Motor neuron (in vitro differentiated cells): ENCODE results near the gene LGR4. TPM values are rescaled to one million over a fixed set of nuclear protein-coding genes. Genes with fewer than 3 reads are reported as not detected.
"Not testable (repeated sequence)": the region's sequence is repeated elsewhere in the genome, so short reads cannot be mapped to it uniquely, and the experiment has no call there.

Experiments
- ATAC-seq, 8 experiments: fragments of 200-7000 bp; cut with Tn5 transposase; replicated peaks in 6 of 8; 2 replicates each; pipeline ENCODE4 v1.8.0; 2021; ENCODE audit warnings: mild to moderate bottlenecking in 8 of 8, moderate library complexity in 8 of 8
- H3K27ac ChIP-seq, 2 donors: fragments of 250-450 bp; sonication (Bioruptor Pico); 2 replicates each; pipeline ENCODE4 v1.9.0; 2021; ENCODE audit warnings: antibody characterized with exemption in 2 of 2, mild to moderate bottlenecking in 2 of 2, moderate library complexity in 1 of 2
- H3K4me1 ChIP-seq, 2 donors: fragments of 250-450 bp; sonication (Bioruptor Pico); replicated peaks in 1 of 2; 2 replicates each; pipeline ENCODE4 v1.6.1; 2021; ENCODE audit warnings: antibody characterized with exemption in 2 of 2, mild to moderate bottlenecking in 2 of 2, moderate library complexity in 1 of 2
- H3K4me3 ChIP-seq, 5 donors: fragments of 250-450 bp; sonication (Bioruptor Pico); 2 replicates each; pipeline ENCODE4 v1.9.0; 2021; ENCODE audit warnings: antibody characterized with exemption in 5 of 5, mild to moderate bottlenecking in 5 of 5, moderate library complexity in 4 of 5
- WGBS, 10 experiments: fragments of 450-650 bp; shearing (Covaris generic); methylation state at CpG; one replicate each; pipeline ENCODE4 v1.0.0; 2022; 5-methylcytosine and 5-hydroxymethylcytosine counted together
- in situ Hi-C, 9 experiments: fragments of 400-800 bp; cut with MboI; loops; one replicate each; pipeline ENCODE4 v1.15.0; 2021; ENCODE audit warnings: low sequenced_read_pairs in 9 of 9, low pct_unique_long_range_greater_than_20kb in 2 of 9; ENCODE audit not compliant: unreplicated experiment in 9 of 9
- total RNA-seq, 8 experiments: library from RNA; unstranded; fragments of 300-600 nt; gene quantifications; 2 replicates each; pipeline versions ENCODE4 v1.2.3 to v1.2.4, GENCODE V29; 2022

Gene LGR4
- total RNA-seq, 8 experiments from 2014 or later: 22.3 to 79.2 (median 36.7) TPM

GRCh38 chr11:27451244-27451965 is 21.2 kb downstream of the LGR4 start:
- no peak overlapping the region for H3K27ac ChIP-seq
- 80 to 90% (median 84%) methylated on average over 1 of the region's 1 CpG; no CpG with 5 or more reads in 6 of the 10 experiments for WGBS, 10 experiments
- peaks cover 8 to 10% of the 10 kb centered on the region in 2 donors for H3K4me1 ChIP-seq
- in situ Hi-C loops: loop anchor here in 1 of 9 experiments (25.0 kb wide), 1 partner anchor 89 kb away; the partner anchor contains the start of gene CCDC34
- H3K4me3 ChIP-seq: no peak overlapping the region
- peak in 5 of 8 experiments; percentile 25 to 77 (median 43) for ATAC-seq

GRCh38 chr11:27448184-27448540 is 24.4 kb downstream of the LGR4 start:
- peaks cover 17 to 30% of the 10 kb centered on the region in 2 donors for H3K4me1 ChIP-seq
- ATAC-seq, H3K4me3 ChIP-seq, H3K27ac ChIP-seq, in situ Hi-C loops: not testable (repeated sequence)
- 29 to 100% (median 97%) methylated on average over 1 to 5 of the region's 5 CpGs; no CpG with 5 or more reads in 2 of the 10 experiments for WGBS, 10 experiments

- WGBS, 10 experiments: 33 to 100% (median 91%) methylated on average over 1 to 5 of the region's 5 CpGs
- in situ Hi-C loops: no loop called here
- Histone ChIP-seq H3K4me1 (peaks cover 23 to 36% of the 10 kb centered on the region in 2 donors), H3K27ac (no peak overlapping the region), H3K4me3 (no peak overlapping the region)
- peak in 1 of 8 experiments; percentile 12 for ATAC-seq
Observed at GRCh38 chr11:27447288-27448183, 25.1 kb downstream of the LGR4 start.

GRCh38 chr11:27445625-27446024 is 27.0 kb downstream of the LGR4 start:
- in situ Hi-C loops: no loop called here
- peak overlapping the region in 1 of 2 donors; percentile 61 for H3K27ac ChIP-seq
- peaks cover 26 to 28% of the 10 kb centered on the region in 2 donors for H3K4me1 ChIP-seq
- no peak for ATAC-seq
- WGBS, 10 experiments: 75 to 100% (median 91%) methylated on average over 1 to 4 of the region's 4 CpGs; no CpG with 5 or more reads in 2 of the 10 experiments
- H3K4me3 ChIP-seq: no peak overlapping the region

- Histone ChIP-seq H3K27ac (peak overlapping the region in 1 of 2 donors; percentile 72), H3K4me1 (peaks cover 26 to 28% of the 10 kb centered on the region in 2 donors), H3K4me3 (no peak overlapping the region)
- in situ Hi-C loops: no loop called here
- ATAC-seq: peak in 6 of 8 experiments; percentile 23 to 82 (median 78)
- 10 to 40% (median 16%) methylated on average over 1 to 2 of the region's 2 CpGs; no CpG with 5 or more reads in 6 of the 10 experiments for WGBS, 10 experiments
Observed at GRCh38 chr11:27444801-27445215, 27.8 kb downstream of the LGR4 start.

GRCh38 chr11:27443746-27444507 is 28.7 kb downstream of the LGR4 start:
- in situ Hi-C loops: no loop called here
- Histone ChIP-seq H3K4me1 (peaks cover 26 to 28% of the 10 kb centered on the region in 2 donors), H3K4me3 (peak overlapping the region in 1 of 5 donors; percentile 2), H3K27ac (peak overlapping the region; percentile 9 to 72)
- WGBS, 10 experiments: 0 to 78% (median 20%) methylated on average over 2 to 5 of the region's 5 CpGs
- peak in 6 of 8 experiments; percentile 6 to 83 (median 77) for ATAC-seq

GRCh38 chr11:27443227-27443626 is 29.4 kb downstream of the LGR4 start:
- in situ Hi-C loops: no loop called here
- Histone ChIP-seq H3K27ac (peak overlapping the region; percentile 9 to 69), H3K4me3 (no peak overlapping the region), H3K4me1 (peaks cover 26 to 28% of the 10 kb centered on the region in 2 donors)
- 0 to 80% (median 37%) methylated on average over 1 to 3 of the region's 4 CpGs for WGBS, 10 experiments
- ATAC-seq: peak in 1 of 8 experiments; percentile 9

- Histone ChIP-seq H3K27ac (no peak overlapping the region), H3K4me1 (peaks cover 21 to 23% of the 10 kb centered on the region in 2 donors), H3K4me3 (no peak overlapping the region)
- WGBS, 10 experiments: 67 to 100% (median 96%) methylated on average over 1 to 6 of the region's 7 CpGs; no CpG with 5 or more reads in 4 of the 10 experiments
- ATAC-seq: no peak
- in situ Hi-C loops: no loop called here
Observed at GRCh38 chr11:27440090-27440489, 32.5 kb downstream of the LGR4 start.

GRCh38 chr11:27438595-27438981 is 34.0 kb downstream of the LGR4 start:
- Histone ChIP-seq H3K27ac (no peak overlapping the region), H3K4me3 (no peak overlapping the region), H3K4me1 (peaks cover 11 to 13% of the 10 kb centered on the region in 2 donors)
- 80 to 100% (median 97%) methylated on average over 1 to 3 of the region's 3 CpGs; no CpG with 5 or more reads in 4 of the 10 experiments for WGBS, 10 experiments
- no peak for ATAC-seq
- in situ Hi-C loops: no loop called here

- WGBS, 10 experiments: 61 to 100% (median 100%) methylated on average over 1 to 3 of the region's 5 CpGs; no CpG with 5 or more reads in 1 of the 10 experiments
- peaks cover 5 to 7% of the 10 kb centered on the region in 2 donors for H3K4me1 ChIP-seq
- H3K4me3 ChIP-seq: no peak overlapping the region
- no peak overlapping the region for H3K27ac ChIP-seq
- in situ Hi-C loops: no loop called here
- peak in 3 of 8 experiments; percentile 15 to 23 (median 23) for ATAC-seq
Observed at GRCh38 chr11:27437829-27438594, 34.6 kb downstream of the LGR4 start.

- Histone ChIP-seq H3K4me1 (peaks cover 3 to 5% of the 10 kb centered on the region in 2 donors), H3K4me3 (no peak overlapping the region), H3K27ac (no peak overlapping the region)
- ATAC-seq: no peak
- in situ Hi-C loops: no loop called here
Observed at GRCh38 chr11:27436916-27437315, 35.7 kb downstream of the LGR4 start.

- peaks cover 4 to 19% of the 10 kb centered on the region in 2 donors for H3K4me1 ChIP-seq
Observed at GRCh38 chr11:27433742-27434141, 38.8 kb downstream of the LGR4 start.

More at GRCh38 chr11:27433742-27434141, 38.8 kb downstream of the LGR4 start:
- no peak overlapping the region for H3K4me3 ChIP-seq
- 63 to 100% (median 91%) methylated on average over 1 to 2 of the region's 2 CpGs; no CpG with 5 or more reads in 1 of the 10 experiments for WGBS, 10 experiments
- ATAC-seq: no peak
- H3K27ac ChIP-seq: no peak overlapping the region
- in situ Hi-C loops: no loop called here
